Fibroblast of mammary gland (primary cell): ENCODE data around the gene RANBP1.
A peak's percentile ranks its signal among the peaks of the same experiment; 100 is the strongest.

Experiments used
- DNase-seq: peaks from one replicate; pipeline ENCODE4 v3.0.0-alpha.2; 2010; ENCODE audit warnings: low read depth
- H3K4me3 ChIP-seq: 2 replicates; pipeline ENCODE4 v1.5.1; 2011; ENCODE audit warnings: low read depth, mild to moderate bottlenecking, low read length, moderate library complexity; ENCODE audit not compliant: control insufficient read depth
- CTCF ChIP-seq: conservative IDR thresholded peaks from 2 replicates; pipeline ENCODE4 v1.5.1; 2011; ENCODE audit warnings: low read depth, low read length, inconsistent platforms; ENCODE audit not compliant: control insufficient read depth, insufficient read depth

RANBP1 gene

GRCh38 chr22:20079745-20080444 lies 36.0 kb upstream of the RANBP1 start, which contains the start of gene DGCR8:
Gene DGCR8, plus strand, starts transcription at chr22:20080241. Its CDS starts 5,723 bp downstream, at chr22:20085964.
- TF ChIP-seq CTCF: no peak
- peak; percentile 92 for DNase-seq
- H3K4me3 ChIP-seq: peak within 1 kb of the TSS; percentile 98

GRCh38 chr22:20080445-20080775 lies 35.5 kb upstream of the RANBP1 start:
- TF ChIP-seq CTCF: no peak
- DNase-seq: peak; percentile 34
- H3K4me3 ChIP-seq: peak overlapping the region; percentile 98

- H3K4me3 ChIP-seq: peak overlapping the region; percentile 98
- DNase-seq: peak; percentile 71
- no peak for TF ChIP-seq CTCF
Observed at GRCh38 chr22:20080776-20081654, 34.9 kb upstream of the RANBP1 start.

- H3K4me3 ChIP-seq: no peak overlapping the region
- no peak for TF ChIP-seq CTCF
- DNase-seq: no peak
Observed at GRCh38 chr22:20083157-20083890, 32.6 kb upstream of the RANBP1 start.

GRCh38 chr22:20083891-20084546 lies 31.9 kb upstream of the RANBP1 start:
- TF ChIP-seq CTCF: no peak
- no peak for DNase-seq
- H3K4me3 ChIP-seq: no peak overlapping the region
